ENCODE measurements around the gene ZKSCAN4.

ZKSCAN4 gene

GRCh38 chr6:28208111-28208659 is 43.9 kb downstream of the ZKSCAN4 start:
- DNase-seq (ENCODE audit: low spot score): peak; percentile 14

- DNase-seq (ENCODE audit: low spot score): peak; percentile 47
These were observed 44.5 kb downstream of the ZKSCAN4 start for GRCh38 chr6:28207510-28208110.

DNA sequence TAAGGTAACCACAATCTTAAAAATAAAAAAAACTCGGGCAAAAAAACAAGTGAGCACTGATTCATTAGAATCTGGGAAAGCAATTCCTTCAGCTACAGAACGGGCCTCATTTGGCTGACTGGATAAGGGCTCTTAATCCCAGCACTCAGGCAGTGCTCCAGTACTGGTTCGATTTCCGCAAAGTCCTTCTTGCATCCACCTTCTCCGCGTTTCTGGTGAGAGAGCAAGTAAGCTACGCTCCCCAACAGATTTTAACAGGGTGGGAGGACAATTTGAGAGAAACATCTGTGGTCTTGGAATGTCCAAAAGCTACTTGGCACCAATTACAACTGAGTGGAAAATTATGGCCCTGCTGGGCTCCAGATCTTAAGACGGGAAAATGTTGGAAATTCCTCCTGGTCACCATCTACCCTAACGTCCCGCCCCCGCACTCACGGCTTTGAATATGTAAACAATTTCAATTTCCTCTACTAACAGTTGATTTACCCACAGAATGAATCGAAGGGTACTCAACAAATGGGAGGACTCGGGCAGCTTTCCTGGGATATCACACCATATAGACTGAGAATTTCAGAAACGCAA is 45.0 kb downstream of the ZKSCAN4 start:
- peak; percentile 1 for DNase-seq (ENCODE audit: low spot score)

GRCh38 chr6:28206527-28206926 is 45.5 kb downstream of the ZKSCAN4 start:
- no peak for DNase-seq (ENCODE audit: low spot score)

DNA sequence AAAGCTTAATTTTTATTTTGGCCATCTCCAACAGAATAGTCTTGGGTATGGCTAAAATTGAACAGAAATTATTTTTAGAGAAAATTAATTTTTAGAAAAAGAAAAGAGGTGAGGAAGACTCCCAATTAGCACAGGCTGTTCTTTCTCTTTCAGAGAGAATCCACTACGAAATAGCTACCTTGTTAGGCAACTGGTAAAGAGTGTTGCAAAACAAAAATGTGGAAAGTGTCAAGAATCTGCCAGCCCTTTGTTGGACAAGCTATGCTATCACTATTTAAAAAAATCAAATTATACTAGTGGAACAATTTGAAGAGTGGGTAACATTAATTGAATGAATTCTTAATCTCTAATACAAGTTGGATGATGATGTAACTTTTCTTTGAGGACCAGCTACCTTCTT is 46.2 kb downstream of the ZKSCAN4 start:
- no peak for DNase-seq (ENCODE audit: low spot score)

- no peak for DNase-seq (ENCODE audit: low spot score)
These were observed 48.9 kb downstream of the ZKSCAN4 start for GRCh38 chr6:28203201-28203600.

DNA sequence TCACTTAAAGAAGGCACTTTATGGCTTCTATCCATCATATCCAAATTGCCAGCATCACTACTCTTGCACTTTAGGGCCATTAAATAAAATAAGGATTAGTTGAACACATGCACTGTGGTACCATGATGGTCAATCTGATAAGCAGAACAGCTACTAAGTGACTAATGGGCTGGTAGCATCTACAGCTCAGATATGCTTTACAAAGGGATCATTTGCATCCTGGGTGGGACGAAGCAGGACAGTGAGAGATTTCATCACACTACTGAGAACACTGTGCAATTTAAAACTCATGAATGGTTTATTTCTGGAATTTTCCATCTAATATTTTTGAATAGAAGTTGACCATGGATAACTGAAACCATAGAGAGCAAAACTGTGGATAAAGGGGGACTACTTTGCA is 52.0 kb downstream of the ZKSCAN4 start:
- no peak for DNase-seq (ENCODE audit: low spot score)
